Measurements from ENCODE around the gene CPA4.

Gene CPA4

DNA sequence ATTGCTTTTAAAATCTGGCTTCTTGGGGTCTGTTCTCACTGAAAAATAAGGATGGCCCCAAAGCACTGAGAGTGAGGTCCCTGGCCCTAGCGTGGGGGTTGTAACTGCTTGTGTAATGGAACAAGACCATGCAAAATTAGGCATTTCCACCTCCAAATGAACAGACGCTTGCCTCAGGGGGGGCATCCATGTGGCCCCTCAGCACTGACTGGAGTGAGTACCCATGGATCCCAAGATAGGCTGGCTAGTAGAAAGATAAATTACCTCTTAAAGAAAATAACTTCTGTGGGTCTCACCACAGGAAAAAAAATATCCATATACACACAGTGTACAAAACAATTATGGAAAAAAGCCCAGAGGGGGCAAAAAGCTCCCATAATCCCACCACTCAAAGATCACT, 72.1 kb downstream of the CPA4 start:
- no peak overlapping the region for H3K4me3 ChIP-seq (ENCODE audit: low read depth, low read length)
- TF ChIP-seq, protein P1, sequence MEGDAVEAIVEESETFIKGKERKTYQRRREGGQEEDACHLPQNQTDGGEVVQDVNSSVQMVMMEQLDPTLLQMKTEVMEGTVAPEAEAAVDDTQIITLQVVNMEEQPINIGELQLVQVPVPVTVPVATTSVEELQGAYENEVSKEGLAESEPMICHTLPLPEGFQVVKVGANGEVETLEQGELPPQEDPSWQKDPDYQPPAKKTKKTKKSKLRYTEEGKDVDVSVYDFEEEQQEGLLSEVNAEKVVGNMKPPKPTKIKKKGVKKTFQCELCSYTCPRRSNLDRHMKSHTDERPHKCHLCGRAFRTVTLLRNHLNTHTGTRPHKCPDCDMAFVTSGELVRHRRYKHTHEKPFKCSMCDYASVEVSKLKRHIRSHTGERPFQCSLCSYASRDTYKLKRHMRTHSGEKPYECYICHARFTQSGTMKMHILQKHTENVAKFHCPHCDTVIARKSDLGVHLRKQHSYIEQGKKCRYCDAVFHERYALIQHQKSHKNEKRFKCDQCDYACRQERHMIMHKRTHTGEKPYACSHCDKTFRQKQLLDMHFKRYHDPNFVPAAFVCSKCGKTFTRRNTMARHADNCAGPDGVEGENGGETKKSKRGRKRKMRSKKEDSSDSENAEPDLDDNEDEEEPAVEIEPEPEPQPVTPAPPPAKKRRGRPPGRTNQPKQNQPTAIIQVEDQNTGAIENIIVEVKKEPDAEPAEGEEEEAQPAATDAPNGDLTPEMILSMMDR (IDR thresholded peaks at IDR 0.05; ENCODE audit: insufficient read depth, low read depth, low read length, missing control alignments) = no peak
- DNase-seq (ENCODE audit: low read depth) = no peak

DNA sequence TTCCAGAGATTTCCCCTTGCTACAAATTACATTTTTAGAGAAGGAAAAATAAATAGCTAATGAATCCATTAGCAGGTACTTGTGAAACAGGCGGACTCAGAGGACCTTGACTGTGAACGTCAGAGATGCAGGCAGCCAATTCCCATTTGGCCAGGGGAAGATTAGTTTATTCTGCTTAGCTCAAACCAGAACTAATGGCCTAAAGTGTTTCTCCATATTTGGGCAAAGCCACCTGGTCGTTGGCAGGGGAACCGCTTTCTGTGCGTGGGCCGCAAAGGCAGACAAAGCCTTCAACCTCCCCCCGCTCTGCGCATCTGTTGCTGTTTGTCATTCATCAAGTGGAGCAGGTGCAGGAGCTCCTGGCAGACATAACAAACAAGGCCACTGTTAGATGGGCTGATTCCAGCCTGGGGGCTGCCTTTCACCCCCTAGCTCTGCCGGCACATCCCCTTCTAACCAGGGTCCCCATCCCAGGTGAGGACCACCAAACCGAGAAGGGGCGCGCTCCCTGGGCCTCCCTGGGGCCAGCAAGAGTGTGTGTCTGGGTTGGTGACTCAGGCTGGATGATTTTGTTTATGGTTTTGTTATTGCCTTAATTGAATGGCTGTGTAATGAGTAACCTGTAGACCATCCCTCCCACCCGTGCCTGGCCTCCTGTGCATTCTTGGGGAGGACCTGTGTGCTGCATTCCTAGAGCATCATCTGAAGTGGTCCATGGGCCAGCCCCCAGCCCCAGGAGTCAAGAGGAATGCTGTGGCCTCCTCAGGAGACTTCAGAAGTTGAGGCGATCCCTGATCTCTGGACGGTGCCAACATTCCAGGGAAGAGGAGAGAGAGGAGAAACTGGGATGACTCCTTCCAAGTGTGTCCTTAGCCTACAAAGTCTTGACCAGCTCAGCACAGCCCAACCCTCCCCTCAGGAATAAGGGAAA, 72.8 kb downstream of the CPA4 start:
- peak; percentile 85 for DNase-seq (ENCODE audit: low read depth)
- no peak overlapping the region for H3K4me3 ChIP-seq (ENCODE audit: low read depth, low read length)
- TF ChIP-seq, protein P1 (IDR thresholded peaks at IDR 0.05; ENCODE audit: insufficient read depth, low read depth, low read length, missing control alignments) = no peak

DNA sequence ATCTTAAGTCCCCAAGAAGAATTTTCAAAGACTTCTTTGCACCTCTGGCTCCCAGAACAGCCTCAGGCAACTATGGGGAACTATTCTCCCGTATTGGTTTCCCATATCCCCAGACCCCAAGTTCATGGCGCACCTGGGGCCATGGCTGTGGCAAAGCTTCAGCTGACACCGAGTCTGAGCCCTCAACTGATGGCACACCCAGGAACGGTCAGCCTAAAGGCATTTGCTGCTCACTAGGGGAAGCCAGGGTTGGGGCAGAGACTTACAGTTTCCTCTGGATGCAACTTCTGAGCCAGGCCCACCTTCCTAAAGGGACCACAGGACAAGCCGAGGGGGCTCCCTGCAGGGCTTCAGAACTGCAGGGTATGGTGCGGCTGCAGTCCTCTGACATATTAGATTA, 73.6 kb downstream of the CPA4 start:
- TF ChIP-seq, protein P1 (IDR thresholded peaks at IDR 0.05; ENCODE audit: insufficient read depth, low read depth, low read length, missing control alignments) = no peak
- no peak for DNase-seq (ENCODE audit: low read depth)
- H3K4me3 ChIP-seq (ENCODE audit: low read depth, low read length) = no peak overlapping the region

DNA sequence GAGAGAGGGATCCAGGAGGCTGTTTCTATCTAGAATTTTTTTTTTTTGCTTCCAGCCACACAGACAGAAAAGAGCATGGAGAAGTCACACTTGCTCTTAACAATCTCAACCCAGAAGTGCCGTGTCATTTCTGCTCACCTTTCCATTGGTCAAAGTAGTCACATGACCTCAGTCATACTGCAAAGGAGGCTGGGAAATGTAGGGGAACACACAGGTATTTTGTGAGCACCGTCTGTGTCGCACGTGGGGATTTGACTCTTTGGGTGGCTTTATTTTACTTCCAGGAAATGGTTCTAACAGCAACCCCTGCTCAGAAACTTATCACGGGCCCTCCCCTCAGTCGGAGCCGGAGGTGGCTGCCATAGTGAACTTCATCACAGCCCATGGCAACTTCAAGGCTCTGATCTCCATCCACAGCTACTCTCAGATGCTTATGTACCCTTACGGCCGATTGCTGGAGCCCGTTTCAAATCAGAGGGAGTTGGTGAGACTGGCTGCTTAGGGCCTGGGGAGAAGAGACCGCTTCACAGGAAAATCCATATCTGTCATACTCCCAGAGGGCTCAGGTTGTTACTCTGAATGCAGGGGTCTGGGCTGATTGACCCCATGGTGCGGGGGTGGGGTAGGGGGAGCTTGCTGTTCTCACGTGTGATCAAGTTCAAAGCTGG, 74.3 kb downstream of the CPA4 start:
- DNase-seq (ENCODE audit: low read depth) = no peak
- no peak overlapping the region for H3K4me3 ChIP-seq (ENCODE audit: low read depth, low read length)
- TF ChIP-seq, protein P1 (IDR thresholded peaks at IDR 0.05; ENCODE audit: insufficient read depth, low read depth, low read length, missing control alignments) = no peak

DNA sequence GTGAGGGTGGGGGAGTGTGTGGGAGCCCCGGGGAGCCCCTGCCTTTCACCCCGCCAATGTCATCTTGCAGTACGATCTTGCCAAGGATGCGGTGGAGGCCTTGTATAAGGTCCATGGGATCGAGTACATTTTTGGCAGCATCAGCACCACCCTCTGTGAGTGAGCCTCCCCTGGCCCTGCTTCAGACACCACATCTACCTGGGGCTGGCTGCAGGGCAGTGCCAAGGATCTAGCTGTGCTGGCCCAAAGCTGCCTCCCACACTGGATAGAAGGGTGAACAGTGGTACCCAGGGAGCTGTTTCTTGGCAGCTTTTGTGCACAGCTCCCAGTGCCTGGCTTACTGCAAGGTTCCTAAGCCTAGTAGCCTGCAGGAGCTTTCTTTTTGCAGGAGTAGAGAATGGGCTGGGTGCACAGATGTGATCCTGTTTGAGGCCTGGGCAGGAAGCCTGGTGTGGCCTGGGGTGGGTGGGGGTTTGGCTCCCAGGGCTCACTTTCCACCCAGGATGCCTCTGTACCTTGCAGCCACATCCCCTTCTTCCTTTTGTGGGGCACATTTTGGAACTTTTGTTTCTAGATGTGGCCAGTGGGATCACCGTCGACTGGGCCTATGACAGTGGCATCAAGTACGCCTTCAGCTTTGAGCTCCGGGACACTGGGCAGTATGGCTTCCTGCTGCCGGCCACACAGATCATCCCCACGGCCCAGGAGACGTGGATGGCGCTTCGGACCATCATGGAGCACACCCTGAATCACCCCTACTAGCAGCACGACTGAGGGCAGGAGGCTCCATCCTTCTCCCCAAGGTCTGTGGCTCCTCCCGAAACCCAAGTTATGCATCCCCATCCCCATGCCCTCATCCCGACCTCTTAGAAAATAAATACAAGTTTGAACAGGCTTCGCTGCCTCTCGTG, 75.1 kb downstream of the CPA4 start:
- DNase-seq (ENCODE audit: low read depth) = no peak
- H3K4me3 ChIP-seq (ENCODE audit: low read depth, low read length) = no peak overlapping the region
- TF ChIP-seq, protein P1 (IDR thresholded peaks at IDR 0.05; ENCODE audit: insufficient read depth, low read depth, low read length, missing control alignments) = no peak

DNA sequence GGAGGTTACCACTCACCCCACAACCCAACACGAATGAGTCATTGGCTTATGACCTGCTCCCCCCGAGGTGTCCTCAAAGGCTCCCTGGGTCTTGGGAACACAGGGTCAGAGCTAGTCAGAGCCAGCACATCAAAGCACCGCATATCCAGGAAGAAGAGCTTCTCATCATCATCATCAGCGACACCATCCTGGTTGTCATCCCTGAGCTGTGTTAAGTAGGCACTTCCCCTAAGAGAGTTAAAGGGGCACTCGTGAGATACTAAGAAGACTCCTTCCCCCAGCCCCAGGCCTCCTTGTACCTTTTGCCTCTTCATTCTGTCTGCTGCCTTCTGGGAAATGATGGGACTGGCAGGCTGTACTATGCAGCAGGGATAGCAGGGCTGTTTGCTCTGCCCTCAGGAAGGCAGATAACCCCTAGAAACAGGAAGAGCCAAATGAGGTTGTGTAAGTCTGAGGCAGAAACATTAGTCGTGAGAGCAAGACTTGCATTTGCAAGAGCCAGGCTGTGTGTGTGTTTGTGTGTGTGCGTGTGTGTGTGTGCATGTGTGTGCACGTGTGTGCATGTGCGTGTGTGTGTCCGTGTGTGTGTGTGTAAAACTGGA, 76.2 kb downstream of the CPA4 start:
- H3K4me3 ChIP-seq (ENCODE audit: low read depth, low read length) = no peak overlapping the region
- peak; percentile 12 for DNase-seq (ENCODE audit: low read depth)
- TF ChIP-seq, protein P1 (IDR thresholded peaks at IDR 0.05; ENCODE audit: insufficient read depth, low read depth, low read length, missing control alignments) = no peak

Measured in GM12865 (cell line).